ENCODE measurements around the gene SRP14. TPM values are rescaled to one million over a fixed set of nuclear protein-coding genes. Genes with fewer than 3 reads are reported as not detected.

The SRP14 gene
- total RNA-seq, 1 experiment from 2014 or later = 168 TPM

DNA sequence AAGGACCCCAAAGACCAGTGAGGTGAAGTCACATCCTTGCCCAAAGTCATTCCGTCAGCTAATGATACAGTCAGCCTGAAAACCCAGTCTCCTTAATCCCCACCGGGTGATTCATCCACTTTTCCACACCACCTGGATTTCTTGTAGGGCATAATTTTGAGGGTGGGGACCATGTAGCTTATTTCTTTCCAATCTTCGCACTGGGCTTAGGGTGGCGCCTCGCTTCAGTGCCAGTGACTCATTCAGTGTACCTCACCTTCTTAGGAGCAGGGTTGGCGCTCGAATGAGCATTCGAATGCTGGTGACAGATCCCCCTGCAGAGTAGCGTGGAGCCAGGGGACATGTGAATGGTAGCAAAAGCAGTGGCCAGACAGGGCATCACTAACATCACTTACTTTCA, 45.7 kb upstream of the SRP14 start:
- Histone ChIP-seq H3K36me3 (ENCODE audit: control insufficient read depth in 1 of 2, insufficient read depth in 2 of 2, low read length in 2 of 2) (no peaks in the 10 kb centered on the region), H4K20me1 (ENCODE audit: insufficient read depth) (no peaks in the 10 kb centered on the region), H3K4me2 (ENCODE audit: low read length) (0 out of 2 replicates have a peak overlapping the region, but pooled peaks have one; percentile 1), H3K4me1 (ENCODE audit: control insufficient read depth in 1 of 2, insufficient read depth in 2 of 2, low read length in 2 of 2) (peaks cover 17 to 31% of the 10 kb centered on the region in 2 experiments), H3K9me2 (ENCODE audit: insufficient read depth) (no peaks in the 10 kb centered on the region), H3K79me2 (ENCODE audit: insufficient read depth, low read length) (no peaks in the 10 kb centered on the region), H3K27ac (ENCODE audit: low read depth, low read length) (no peak overlapping the region), H3K9ac (ENCODE audit: low read length) (no peak overlapping the region), H3K4me3 (replicated peaks in 1 of 2; ENCODE audit: low read depth in 1 of 2, low read length in 2 of 2) (no peak overlapping the region), H2AFZ (ENCODE audit: low read depth, low read length, poor library complexity, severe bottlenecking) (no peak overlapping the region), H3K27me3 (ENCODE audit: insufficient read depth, low read length) (peaks cover 18% of the 10 kb centered on the region; the same call in 1 of the 2 replicates), H3K9me3 (ENCODE audit: control insufficient read depth in 1 of 2, insufficient read depth in 1 of 2, low read depth in 1 of 2, low read length in 2 of 2) (no peaks in the 10 kb centered on the region)
- BruUV-seq (replicated peaks) = no TSS peak
- peak; percentile 42; the same call in 1 of the 2 replicates for TF ChIP-seq FOSL1 (IDR thresholded peaks at IDR 0.05; ENCODE audit: low read depth)
- TF ChIP-seq EZH2 (IDR thresholded peaks at IDR 0.05) = no peak
- ChIA-PET POLR2A (no interaction called here), CTCF (no interaction called here), RAD21 (ENCODE audit: low non-redundant PET in 1 of 2, low total read pairs in 2 of 2, uncharacterized antibody in 2 of 2, unreplicated experiment in 2 of 2) (no interaction called here)
- ATAC-seq (no peak), DNase-seq (ENCODE audit: low read depth, low spot score) (no peak)
- intact Hi-C loops (cut with micrococcal nuclease) = no loop called here

DNA sequence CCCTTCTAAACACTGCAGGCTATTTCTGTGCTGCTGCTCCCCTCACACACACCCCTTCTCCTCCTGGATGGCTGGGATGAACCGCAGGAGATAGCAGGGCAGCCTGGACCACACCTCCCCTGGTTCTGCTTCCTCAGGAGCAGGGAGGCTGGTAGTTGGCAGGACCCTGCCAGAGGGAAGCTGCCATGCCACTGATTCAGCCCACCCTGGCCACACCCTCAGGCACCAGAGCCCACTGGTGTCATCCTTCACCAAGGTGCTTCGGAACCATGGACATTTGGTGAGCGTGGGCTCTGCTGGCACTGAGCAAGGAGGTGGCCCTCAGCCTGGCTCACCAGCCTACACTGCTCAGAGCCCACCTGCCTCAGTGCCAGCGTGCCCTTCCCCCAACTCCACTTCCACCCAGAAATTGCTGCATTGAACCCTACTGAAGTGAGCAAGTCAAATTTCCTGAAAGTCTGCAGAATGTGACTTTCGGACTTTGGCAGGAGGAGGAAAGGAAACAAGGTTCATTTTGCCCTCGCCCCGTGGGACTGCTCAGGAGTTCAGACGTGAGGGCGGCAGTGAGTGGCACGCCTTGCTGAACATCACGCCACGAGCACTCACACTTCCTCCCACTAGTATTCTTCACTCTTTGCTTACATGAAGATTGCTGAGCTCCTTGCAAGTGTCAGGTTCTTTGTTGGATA, 43.4 kb upstream of the SRP14 start:
- RAD21 ChIA-PET (ENCODE audit: low non-redundant PET in 1 of 2, low total read pairs in 2 of 2, uncharacterized antibody in 2 of 2, unreplicated experiment in 2 of 2) = interaction anchor here in 1 of 2 experiments (1.2 kb wide), 1 partner anchor 21 kb away, joined by 3 read pairs; no protein-coding TSS in a partner anchor
- H3K4me3 ChIP-seq (replicated peaks in 1 of 2; ENCODE audit: low read depth in 1 of 2, low read length in 2 of 2) = no peak overlapping the region
- no peaks in the 10 kb centered on the region for H3K9me3 ChIP-seq (ENCODE audit: control insufficient read depth in 1 of 2, insufficient read depth in 1 of 2, low read depth in 1 of 2, low read length in 2 of 2)
- peak overlapping the region; percentile 70 for H3K4me2 ChIP-seq (ENCODE audit: low read length)
- CTCF ChIA-PET = interaction anchor here (1.0 kb wide), 1 partner anchor 22 kb away, joined by 3 read pairs; no protein-coding TSS in a partner anchor
- no peaks in the 10 kb centered on the region for H4K20me1 ChIP-seq (ENCODE audit: insufficient read depth)
- no TSS peak for BruUV-seq (replicated peaks)
- H3K79me2 ChIP-seq (ENCODE audit: insufficient read depth, low read length) = no peaks in the 10 kb centered on the region
- TF ChIP-seq POLR2A (IDR thresholded peaks at IDR 0.05; ENCODE audit: borderline replicate concordance, extremely low read depth, insufficient read depth, insufficient read length) (no peak), JUND (IDR thresholded peaks at IDR 0.05) (no peak), EZH2phosphoT487 (IDR thresholded peaks at IDR 0.05; ENCODE audit: borderline replicate concordance) (no peak), RAD21 (IDR thresholded peaks at IDR 0.05; ENCODE audit: low read depth) (no peak), YY1 (IDR thresholded peaks at IDR 0.05; ENCODE audit: extremely low read depth, insufficient replicate concordance, low read depth, low read length) (no peak), FOSL1 (IDR thresholded peaks at IDR 0.05; ENCODE audit: low read depth) (no peak), CBX3 (IDR thresholded peaks at IDR 0.05; ENCODE audit: low read depth) (no peak), CEBPB (IDR thresholded peaks at IDR 0.05; ENCODE audit: low read depth) (no peak)
- TF ChIP-seq, protein P1, sequence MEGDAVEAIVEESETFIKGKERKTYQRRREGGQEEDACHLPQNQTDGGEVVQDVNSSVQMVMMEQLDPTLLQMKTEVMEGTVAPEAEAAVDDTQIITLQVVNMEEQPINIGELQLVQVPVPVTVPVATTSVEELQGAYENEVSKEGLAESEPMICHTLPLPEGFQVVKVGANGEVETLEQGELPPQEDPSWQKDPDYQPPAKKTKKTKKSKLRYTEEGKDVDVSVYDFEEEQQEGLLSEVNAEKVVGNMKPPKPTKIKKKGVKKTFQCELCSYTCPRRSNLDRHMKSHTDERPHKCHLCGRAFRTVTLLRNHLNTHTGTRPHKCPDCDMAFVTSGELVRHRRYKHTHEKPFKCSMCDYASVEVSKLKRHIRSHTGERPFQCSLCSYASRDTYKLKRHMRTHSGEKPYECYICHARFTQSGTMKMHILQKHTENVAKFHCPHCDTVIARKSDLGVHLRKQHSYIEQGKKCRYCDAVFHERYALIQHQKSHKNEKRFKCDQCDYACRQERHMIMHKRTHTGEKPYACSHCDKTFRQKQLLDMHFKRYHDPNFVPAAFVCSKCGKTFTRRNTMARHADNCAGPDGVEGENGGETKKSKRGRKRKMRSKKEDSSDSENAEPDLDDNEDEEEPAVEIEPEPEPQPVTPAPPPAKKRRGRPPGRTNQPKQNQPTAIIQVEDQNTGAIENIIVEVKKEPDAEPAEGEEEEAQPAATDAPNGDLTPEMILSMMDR (IDR thresholded peaks at IDR 0.05 in 2 of 3, conservative IDR thresholded peaks at IDR 0.05 in 1 of 3; ENCODE audit: borderline replicate concordance in 1 of 3, insufficient read depth in 1 of 3, low read depth in 2 of 3, low read length in 2 of 3) = no peak
- TF ChIP-seq, protein P2, sequence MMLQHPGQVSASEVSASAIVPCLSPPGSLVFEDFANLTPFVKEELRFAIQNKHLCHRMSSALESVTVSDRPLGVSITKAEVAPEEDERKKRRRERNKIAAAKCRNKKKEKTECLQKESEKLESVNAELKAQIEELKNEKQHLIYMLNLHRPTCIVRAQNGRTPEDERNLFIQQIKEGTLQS (IDR thresholded peaks at IDR 0.05) = no peak
- H3K9ac ChIP-seq (ENCODE audit: low read length) = 0 out of 2 replicates have a peak overlapping the region, but pooled peaks have one; percentile 34
- ATAC-seq (peak; percentile 49), DNase-seq (ENCODE audit: low read depth, low spot score) (no peak)
- H3K4me1 ChIP-seq (ENCODE audit: control insufficient read depth in 1 of 2, insufficient read depth in 2 of 2, low read length in 2 of 2) = peaks cover 17 to 31% of the 10 kb centered on the region in 2 experiments
- no peak overlapping the region for H3K27ac ChIP-seq (ENCODE audit: low read depth, low read length)
- no peaks in the 10 kb centered on the region for H3K9me2 ChIP-seq (ENCODE audit: insufficient read depth)
- H2AFZ ChIP-seq (ENCODE audit: low read depth, low read length, poor library complexity, severe bottlenecking) = peak overlapping the region; percentile 86
- H3K27me3 ChIP-seq (ENCODE audit: insufficient read depth, low read length) = peaks cover 18% of the 10 kb centered on the region; the same call in 1 of the 2 replicates
- H3K36me3 ChIP-seq (ENCODE audit: control insufficient read depth in 1 of 2, insufficient read depth in 2 of 2, low read length in 2 of 2) = no peaks in the 10 kb centered on the region
- intact Hi-C loops (cut with micrococcal nuclease) = no loop called here
- POLR2A ChIA-PET = interaction anchor here (1.2 to 1.3 kb wide), 2 partner anchors 17 to 79 kb away, joined by 3 read pairs; no protein-coding TSS in a partner anchor
